ENCODE results near the gene PDGFC. TPM values are rescaled to one million over a fixed set of nuclear protein-coding genes. Genes with fewer than 3 reads are reported as not detected.

PDGFC gene
- total RNA-seq, 1 experiment from 2014 or later = 9.8 TPM

DNA sequence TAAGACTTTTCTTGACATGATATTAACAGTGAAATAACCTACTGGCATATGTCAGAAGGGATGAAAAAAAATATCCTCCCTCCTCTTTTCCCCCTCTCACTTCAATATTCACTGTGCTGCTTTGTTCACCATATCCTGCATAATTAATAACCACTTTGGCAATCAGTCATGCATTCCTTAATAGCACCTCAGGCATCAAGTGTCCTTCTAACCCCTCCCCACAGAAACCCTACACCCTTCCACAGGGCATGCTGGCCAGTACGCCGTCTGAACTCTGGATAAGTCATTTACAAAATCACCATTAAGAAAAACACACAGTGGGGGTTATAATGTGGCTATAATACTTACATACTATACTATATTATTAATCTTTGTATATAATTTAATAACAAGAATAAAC, 165.9 kb downstream of the PDGFC start:
- ChIA-PET RAD21 (ENCODE audit: low non-redundant PET in 1 of 2, low total read pairs in 2 of 2, uncharacterized antibody in 2 of 2, unreplicated experiment in 2 of 2) (no interaction called here), CTCF (no interaction called here), POLR2A (no interaction called here)
- no peak for DNase-seq (ENCODE audit: low read depth, low spot score)
- Histone ChIP-seq H3K27ac (ENCODE audit: low read depth, low read length) (no peak overlapping the region), H3K79me2 (ENCODE audit: insufficient read depth, low read length) (no peaks in the 10 kb centered on the region), H3K9ac (ENCODE audit: low read length) (no peak overlapping the region), H3K9me2 (ENCODE audit: insufficient read depth) (no peaks in the 10 kb centered on the region), H3K4me2 (ENCODE audit: low read length) (no peak overlapping the region), H3K9me3 (ENCODE audit: control insufficient read depth in 1 of 2, insufficient read depth in 1 of 2, low read depth in 1 of 2, low read length in 2 of 2) (no peaks in the 10 kb centered on the region), H3K4me1 (ENCODE audit: control insufficient read depth in 1 of 2, insufficient read depth in 2 of 2, low read length in 2 of 2) (no peaks in the 10 kb centered on the region), H2AFZ (ENCODE audit: low read depth, low read length, poor library complexity, severe bottlenecking) (no peak overlapping the region), H3K4me3 (replicated peaks in 1 of 2; ENCODE audit: low read depth in 1 of 2, low read length in 2 of 2) (no peak overlapping the region), H4K20me1 (ENCODE audit: insufficient read depth) (no peaks in the 10 kb centered on the region), H3K36me3 (ENCODE audit: control insufficient read depth in 1 of 2, insufficient read depth in 2 of 2, low read length in 2 of 2) (no peaks in the 10 kb centered on the region), H3K27me3 (ENCODE audit: insufficient read depth, low read length) (no peaks in the 10 kb centered on the region)
- no peak for TF ChIP-seq EZH2 (IDR thresholded peaks at IDR 0.05)
- no peak for TF ChIP-seq CBX3 (IDR thresholded peaks at IDR 0.05; ENCODE audit: low read depth)
- no peak for TF ChIP-seq YY1 (IDR thresholded peaks at IDR 0.05; ENCODE audit: extremely low read depth, insufficient replicate concordance, low read depth, low read length)
- no peak for TF ChIP-seq ZFX (IDR thresholded peaks at IDR 0.05)
- TF ChIP-seq, protein P1, sequence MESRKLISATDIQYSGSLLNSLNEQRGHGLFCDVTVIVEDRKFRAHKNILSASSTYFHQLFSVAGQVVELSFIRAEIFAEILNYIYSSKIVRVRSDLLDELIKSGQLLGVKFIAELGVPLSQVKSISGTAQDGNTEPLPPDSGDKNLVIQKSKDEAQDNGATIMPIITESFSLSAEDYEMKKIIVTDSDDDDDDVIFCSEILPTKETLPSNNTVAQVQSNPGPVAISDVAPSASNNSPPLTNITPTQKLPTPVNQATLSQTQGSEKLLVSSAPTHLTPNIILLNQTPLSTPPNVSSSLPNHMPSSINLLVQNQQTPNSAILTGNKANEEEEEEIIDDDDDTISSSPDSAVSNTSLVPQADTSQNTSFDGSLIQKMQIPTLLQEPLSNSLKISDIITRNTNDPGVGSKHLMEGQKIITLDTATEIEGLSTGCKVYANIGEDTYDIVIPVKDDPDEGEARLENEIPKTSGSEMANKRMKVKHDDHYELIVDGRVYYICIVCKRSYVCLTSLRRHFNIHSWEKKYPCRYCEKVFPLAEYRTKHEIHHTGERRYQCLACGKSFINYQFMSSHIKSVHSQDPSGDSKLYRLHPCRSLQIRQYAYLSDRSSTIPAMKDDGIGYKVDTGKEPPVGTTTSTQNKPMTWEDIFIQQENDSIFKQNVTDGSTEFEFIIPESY (IDR thresholded peaks at IDR 0.05; ENCODE audit: extremely low read depth, insufficient replicate concordance, low read length) = no peak
- TF ChIP-seq EGR1 (IDR thresholded peaks at IDR 0.05; ENCODE audit: low read depth) = no peak
- intact Hi-C loops (cut with micrococcal nuclease) = no loop called here
- BruUV-seq (replicated peaks) = no TSS peak
- no peak for ATAC-seq

DNA sequence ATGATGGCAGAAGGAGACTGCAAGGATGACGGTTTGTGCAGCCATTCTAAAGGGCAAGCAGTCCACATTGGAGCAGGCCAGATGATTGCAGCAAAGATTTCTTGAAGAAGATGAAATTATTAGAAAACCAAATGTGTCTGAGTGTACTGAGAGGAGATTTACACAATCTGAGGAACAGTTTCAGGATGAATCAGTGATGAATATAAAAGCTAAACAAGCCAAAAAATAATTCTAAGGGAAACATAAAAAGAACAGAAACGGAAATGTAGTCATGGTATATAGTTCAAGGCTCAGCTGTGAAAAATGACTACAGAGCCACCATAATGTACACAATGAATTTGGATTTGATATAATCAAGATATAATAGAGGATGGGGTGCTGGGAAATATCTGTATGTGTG, 168.5 kb downstream of the PDGFC start:
- CTCF ChIA-PET = no interaction called here
- BruUV-seq (replicated peaks) = no TSS peak
- ATAC-seq (no peak), DNase-seq (ENCODE audit: low read depth, low spot score) (no peak)
- no peaks in the 10 kb centered on the region for H3K9me2 ChIP-seq (ENCODE audit: insufficient read depth)
- H3K36me3 ChIP-seq (ENCODE audit: control insufficient read depth in 1 of 2, insufficient read depth in 2 of 2, low read length in 2 of 2) = no peaks in the 10 kb centered on the region
- intact Hi-C loops (cut with micrococcal nuclease) = no loop called here
- no peak overlapping the region for H2AFZ ChIP-seq (ENCODE audit: low read depth, low read length, poor library complexity, severe bottlenecking)
- H3K9ac ChIP-seq (ENCODE audit: low read length) = no peak overlapping the region
- POLR2A ChIA-PET = no interaction called here
- RAD21 ChIA-PET (ENCODE audit: low non-redundant PET in 1 of 2, low total read pairs in 2 of 2, uncharacterized antibody in 2 of 2, unreplicated experiment in 2 of 2) = no interaction called here
- H3K4me2 ChIP-seq (ENCODE audit: low read length) = no peak overlapping the region
- TF ChIP-seq SRF (IDR thresholded peaks at IDR 0.05; ENCODE audit: low read depth) (no peak), SP1 (IDR thresholded peaks at IDR 0.05; ENCODE audit: low read depth) (no peak), ZNF274 (IDR thresholded peaks at IDR 0.05; ENCODE audit: low read depth, low read length) (no peak), YY1 (IDR thresholded peaks at IDR 0.05; ENCODE audit: extremely low read depth, insufficient replicate concordance, low read depth, low read length) (no peak), TCF7L2 (IDR thresholded peaks at IDR 0.05; ENCODE audit: borderline replicate concordance, extremely low read depth, insufficient read depth, insufficient read length) (no peak), ZFX (IDR thresholded peaks at IDR 0.05) (no peak), EZH2 (IDR thresholded peaks at IDR 0.05) (no peak), EZH2phosphoT487 (IDR thresholded peaks at IDR 0.05; ENCODE audit: borderline replicate concordance) (no peak), EGR1 (IDR thresholded peaks at IDR 0.05; ENCODE audit: low read depth) (no peak)
- TF ChIP-seq, protein P2, sequence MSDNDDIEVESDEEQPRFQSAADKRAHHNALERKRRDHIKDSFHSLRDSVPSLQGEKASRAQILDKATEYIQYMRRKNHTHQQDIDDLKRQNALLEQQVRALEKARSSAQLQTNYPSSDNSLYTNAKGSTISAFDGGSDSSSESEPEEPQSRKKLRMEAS (IDR thresholded peaks at IDR 0.05) = no peak
- TF ChIP-seq, protein P1 (IDR thresholded peaks at IDR 0.05; ENCODE audit: extremely low read depth, insufficient replicate concordance, low read length) = no peak
- TF ChIP-seq, protein P3, sequence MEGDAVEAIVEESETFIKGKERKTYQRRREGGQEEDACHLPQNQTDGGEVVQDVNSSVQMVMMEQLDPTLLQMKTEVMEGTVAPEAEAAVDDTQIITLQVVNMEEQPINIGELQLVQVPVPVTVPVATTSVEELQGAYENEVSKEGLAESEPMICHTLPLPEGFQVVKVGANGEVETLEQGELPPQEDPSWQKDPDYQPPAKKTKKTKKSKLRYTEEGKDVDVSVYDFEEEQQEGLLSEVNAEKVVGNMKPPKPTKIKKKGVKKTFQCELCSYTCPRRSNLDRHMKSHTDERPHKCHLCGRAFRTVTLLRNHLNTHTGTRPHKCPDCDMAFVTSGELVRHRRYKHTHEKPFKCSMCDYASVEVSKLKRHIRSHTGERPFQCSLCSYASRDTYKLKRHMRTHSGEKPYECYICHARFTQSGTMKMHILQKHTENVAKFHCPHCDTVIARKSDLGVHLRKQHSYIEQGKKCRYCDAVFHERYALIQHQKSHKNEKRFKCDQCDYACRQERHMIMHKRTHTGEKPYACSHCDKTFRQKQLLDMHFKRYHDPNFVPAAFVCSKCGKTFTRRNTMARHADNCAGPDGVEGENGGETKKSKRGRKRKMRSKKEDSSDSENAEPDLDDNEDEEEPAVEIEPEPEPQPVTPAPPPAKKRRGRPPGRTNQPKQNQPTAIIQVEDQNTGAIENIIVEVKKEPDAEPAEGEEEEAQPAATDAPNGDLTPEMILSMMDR (IDR thresholded peaks at IDR 0.05 in 2 of 3, conservative IDR thresholded peaks at IDR 0.05 in 1 of 3; ENCODE audit: borderline replicate concordance in 1 of 3, insufficient read depth in 1 of 3, low read depth in 2 of 3, low read length in 2 of 3) = no peak
- H3K79me2 ChIP-seq (ENCODE audit: insufficient read depth, low read length) = no peaks in the 10 kb centered on the region
- H3K4me3 ChIP-seq (replicated peaks in 1 of 2; ENCODE audit: low read depth in 1 of 2, low read length in 2 of 2) = no peak overlapping the region
- no peak overlapping the region for H3K27ac ChIP-seq (ENCODE audit: low read depth, low read length)
- no peaks in the 10 kb centered on the region for H3K27me3 ChIP-seq (ENCODE audit: insufficient read depth, low read length)
- no peaks in the 10 kb centered on the region for H4K20me1 ChIP-seq (ENCODE audit: insufficient read depth)
- no peaks in the 10 kb centered on the region for H3K9me3 ChIP-seq (ENCODE audit: control insufficient read depth in 1 of 2, insufficient read depth in 1 of 2, low read depth in 1 of 2, low read length in 2 of 2)
- no peaks in the 10 kb centered on the region for H3K4me1 ChIP-seq (ENCODE audit: control insufficient read depth in 1 of 2, insufficient read depth in 2 of 2, low read length in 2 of 2)
